Measurements from ENCODE around the gene PRR33.

- TF ChIP-seq CTCF (conservative IDR thresholded peaks at IDR 0.05) (no peak), ZFX (IDR thresholded peaks at IDR 0.05) (no peak)
These were observed 35.2 kb downstream of the PRR33 start for GRCh38 chr11:1856306-1857005.
